ENCODE measurements around the gene PDZD4. TPM values are rescaled to one million over a fixed set of nuclear protein-coding genes. Genes with fewer than 3 reads are reported as not detected.
A peak's percentile ranks its signal among the peaks of the same experiment; 100 is the strongest.

The PDZD4 gene
- polyA plus RNA-seq, 3 donors, result 0.11 TPM; not detected in 2

DNA sequence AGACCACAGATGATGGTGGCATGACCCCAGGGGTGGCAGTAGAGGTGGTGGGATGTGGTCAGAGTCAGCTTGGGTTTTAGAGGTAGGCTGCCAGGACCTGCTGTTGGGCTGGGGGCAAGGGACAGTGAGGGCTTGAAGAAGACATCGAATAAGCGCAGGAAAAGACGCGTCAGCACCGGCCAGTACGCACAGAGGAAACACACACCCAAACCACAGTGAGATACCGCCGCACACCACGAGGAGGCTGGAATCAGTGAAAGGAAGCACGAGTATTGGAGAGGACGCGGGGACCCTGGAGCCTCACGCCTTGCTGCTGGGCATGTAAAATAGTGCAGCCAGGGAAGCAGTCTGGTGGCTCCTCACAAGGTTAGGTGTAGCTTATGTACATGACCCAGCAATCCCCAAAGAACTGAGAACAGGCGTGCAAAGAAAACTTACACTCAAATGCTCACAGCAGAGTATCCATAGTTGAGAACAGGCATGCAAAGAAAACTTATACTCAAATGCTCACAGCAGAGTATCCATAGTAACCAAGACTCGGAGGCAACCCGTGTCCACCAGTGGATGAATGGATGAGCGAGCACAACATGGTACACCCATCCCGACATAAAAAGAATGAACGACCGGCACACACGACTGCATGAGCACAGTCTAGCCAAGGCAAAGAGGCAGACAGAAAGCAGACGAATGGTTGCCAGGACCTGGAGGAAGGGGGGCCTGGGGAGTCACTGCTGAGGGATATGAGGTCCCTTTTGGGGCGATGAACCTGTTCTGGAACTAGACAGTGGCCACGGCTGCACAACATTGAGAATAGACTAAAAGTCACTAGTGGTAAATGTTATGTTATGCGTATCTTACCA lies 13.3 kb downstream of the PDZD4 start:
- peaks cover 3 to 10% of the 10 kb centered on the region in 2 donors for H3K4me1 ChIP-seq (ENCODE audit: control insufficient read depth in 1 of 2, insufficient read depth in 2 of 2, low read length in 2 of 2)
- peaks cover 0 to 13% (median 0%) of the 10 kb centered on the region in 7 donors for H3K9me3 Mint-ChIP-seq
- no peaks in the 10 kb centered on the region for H3K36me3 ChIP-seq (replicated peaks in 1 of 2; ENCODE audit: control insufficient read depth in 1 of 2, insufficient read depth in 2 of 2, low read length in 2 of 2)
- TF ChIP-seq, protein P1, sequence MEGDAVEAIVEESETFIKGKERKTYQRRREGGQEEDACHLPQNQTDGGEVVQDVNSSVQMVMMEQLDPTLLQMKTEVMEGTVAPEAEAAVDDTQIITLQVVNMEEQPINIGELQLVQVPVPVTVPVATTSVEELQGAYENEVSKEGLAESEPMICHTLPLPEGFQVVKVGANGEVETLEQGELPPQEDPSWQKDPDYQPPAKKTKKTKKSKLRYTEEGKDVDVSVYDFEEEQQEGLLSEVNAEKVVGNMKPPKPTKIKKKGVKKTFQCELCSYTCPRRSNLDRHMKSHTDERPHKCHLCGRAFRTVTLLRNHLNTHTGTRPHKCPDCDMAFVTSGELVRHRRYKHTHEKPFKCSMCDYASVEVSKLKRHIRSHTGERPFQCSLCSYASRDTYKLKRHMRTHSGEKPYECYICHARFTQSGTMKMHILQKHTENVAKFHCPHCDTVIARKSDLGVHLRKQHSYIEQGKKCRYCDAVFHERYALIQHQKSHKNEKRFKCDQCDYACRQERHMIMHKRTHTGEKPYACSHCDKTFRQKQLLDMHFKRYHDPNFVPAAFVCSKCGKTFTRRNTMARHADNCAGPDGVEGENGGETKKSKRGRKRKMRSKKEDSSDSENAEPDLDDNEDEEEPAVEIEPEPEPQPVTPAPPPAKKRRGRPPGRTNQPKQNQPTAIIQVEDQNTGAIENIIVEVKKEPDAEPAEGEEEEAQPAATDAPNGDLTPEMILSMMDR (IDR thresholded peaks at IDR 0.05), result no peak
- peaks cover 11 to 39% of the 10 kb centered on the region in 2 donors for H3K27me3 ChIP-seq (ENCODE audit: control insufficient read depth in 2 of 2, insufficient read depth in 2 of 2, low read length in 2 of 2)
- no peak overlapping the region for H3K27ac Mint-ChIP-seq
- H3K4me3 ChIP-seq (replicated peaks in 1 of 3; ENCODE audit: low read depth in 2 of 3, low read length in 3 of 3), result no peak overlapping the region
- WGBS (ENCODE audit: insufficient coverage), result 100% methylated on average over 4 of the region's 25 CpGs
- H3K79me2 ChIP-seq (ENCODE audit: insufficient read depth, low read length), result no peaks in the 10 kb centered on the region
- no peak overlapping the region for H2AFZ ChIP-seq (ENCODE audit: insufficient read depth, low read depth, low read length, poor library complexity, severe bottlenecking)
- peaks cover 0 to 5% of the 10 kb centered on the region in 2 donors for H3K9me3 ChIP-seq (replicated peaks in 1 of 2; ENCODE audit: control insufficient read depth in 1 of 2, insufficient read depth in 1 of 2, low read length in 2 of 2)
- H3K36me3 Mint-ChIP-seq, result no peaks in the 10 kb centered on the region
- H3K9ac ChIP-seq (ENCODE audit: insufficient read depth, low read length, poor library complexity, severe bottlenecking), result no peak overlapping the region
- H4K20me1 ChIP-seq (ENCODE audit: insufficient read depth, low read length), result no peaks in the 10 kb centered on the region
- H3K4me1 Mint-ChIP-seq, result peaks cover 15% of the 10 kb centered on the region
- intact Hi-C loops (cut with micrococcal nuclease), result no loop called here
- H3K27ac ChIP-seq (ENCODE audit: low read depth in 1 of 2, low read length in 2 of 2), result no peak overlapping the region
- DNase-seq, result no peak
- H3K4me2 ChIP-seq (replicated peaks; ENCODE audit: extremely low read depth, low read length, poor library complexity, severe bottlenecking), result no peak overlapping the region
- H3K27me3 Mint-ChIP-seq (ENCODE audit: low read depth in 3 of 3), result peaks cover 40 to 78% (median 77%) of the 10 kb centered on the region in 3 donors
- H3K4me3 Mint-ChIP-seq, result peak overlapping the region in 1 of 2 donors; percentile 71

DNA sequence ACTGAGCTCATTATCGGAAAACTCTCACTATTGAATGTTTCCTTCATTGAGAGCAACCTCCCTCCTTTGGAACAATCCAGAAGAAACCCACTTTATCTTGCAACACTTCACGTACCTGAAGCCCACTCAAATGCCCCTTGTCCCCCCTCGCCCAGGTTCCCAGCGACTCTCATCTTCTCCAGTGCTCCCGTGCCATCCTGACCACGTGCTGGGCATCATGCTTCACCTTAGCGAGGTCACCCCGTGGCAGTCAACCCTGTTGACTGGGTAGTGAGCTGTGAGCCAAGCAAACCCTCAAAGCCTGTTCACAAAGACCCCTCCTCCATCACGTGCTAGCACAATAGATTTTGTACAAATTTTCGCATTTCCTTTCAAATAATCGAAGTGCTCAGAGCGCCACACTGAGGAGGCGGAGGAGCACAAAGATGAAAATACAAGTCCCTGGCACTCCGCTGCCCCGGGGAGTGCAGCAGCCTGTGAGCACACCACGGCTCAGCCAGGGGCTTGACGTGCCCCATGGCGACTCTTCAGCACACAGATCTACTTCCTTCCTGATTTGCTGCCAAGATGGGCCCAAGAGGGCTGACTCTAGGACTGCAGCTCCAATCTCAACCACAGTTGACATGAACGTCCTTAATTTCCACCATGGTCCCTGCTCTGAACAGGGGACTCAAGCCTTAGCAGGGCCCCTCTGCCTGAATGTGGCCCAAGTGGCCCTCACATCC lies 15.6 kb downstream of the PDZD4 start:
- H3K4me3 Mint-ChIP-seq, result peak overlapping the region in 1 of 2 donors; percentile 9
- intact Hi-C loops (cut with micrococcal nuclease), result no loop called here

More for the DNA sequence above, 15.6 kb downstream of the PDZD4 start:
- H4K20me1 ChIP-seq (ENCODE audit: insufficient read depth, low read length), result no peaks in the 10 kb centered on the region
- no peak overlapping the region for H3K27ac ChIP-seq (ENCODE audit: low read depth in 1 of 2, low read length in 2 of 2)
- Mint-ChIP-seq H3K27me3 (ENCODE audit: low read depth in 3 of 3) (peaks cover 38 to 70% (median 68%) of the 10 kb centered on the region in 3 donors), H3K9me3 (peaks cover 0 to 20% (median 0%) of the 10 kb centered on the region in 7 donors), H3K27ac (no peak overlapping the region), H3K36me3 (no peaks in the 10 kb centered on the region), H3K4me1 (peaks cover 15% of the 10 kb centered on the region)
- H3K4me1 ChIP-seq (ENCODE audit: control insufficient read depth in 1 of 2, insufficient read depth in 2 of 2, low read length in 2 of 2), result peaks cover 3 to 10% of the 10 kb centered on the region in 2 donors
- no peak overlapping the region for H3K4me2 ChIP-seq (replicated peaks; ENCODE audit: extremely low read depth, low read length, poor library complexity, severe bottlenecking)
- 37% methylated on average over 6 of the region's 19 CpGs for WGBS (ENCODE audit: insufficient coverage)
- no peak overlapping the region for H2AFZ ChIP-seq (ENCODE audit: insufficient read depth, low read depth, low read length, poor library complexity, severe bottlenecking)
- TF ChIP-seq, protein P1 (IDR thresholded peaks at IDR 0.05), result no peak
- no peaks in the 10 kb centered on the region for H3K79me2 ChIP-seq (ENCODE audit: insufficient read depth, low read length)
- peaks cover 0 to 5% of the 10 kb centered on the region in 2 donors for H3K9me3 ChIP-seq (replicated peaks in 1 of 2; ENCODE audit: control insufficient read depth in 1 of 2, insufficient read depth in 1 of 2, low read length in 2 of 2)
- DNase-seq, result no peak
- H3K27me3 ChIP-seq (ENCODE audit: control insufficient read depth in 2 of 2, insufficient read depth in 2 of 2, low read length in 2 of 2), result peaks cover 9 to 28% of the 10 kb centered on the region in 2 donors
- H3K4me3 ChIP-seq (replicated peaks in 1 of 3; ENCODE audit: low read depth in 2 of 3, low read length in 3 of 3), result no peak overlapping the region
- no peak overlapping the region for H3K9ac ChIP-seq (ENCODE audit: insufficient read depth, low read length, poor library complexity, severe bottlenecking)
- no peaks in the 10 kb centered on the region for H3K36me3 ChIP-seq (replicated peaks in 1 of 2; ENCODE audit: control insufficient read depth in 1 of 2, insufficient read depth in 2 of 2, low read length in 2 of 2)
